GM21529 (cell line): ENCODE data around the gene RASGEF1C.

Experiments
- ATAC-seq: cut with Tn5 transposase; IDR thresholded peaks from one replicate; pipeline ENCODE4 v1.9.1; 2021; ENCODE audit not compliant: unreplicated experiment

Gene RASGEF1C

DNA sequence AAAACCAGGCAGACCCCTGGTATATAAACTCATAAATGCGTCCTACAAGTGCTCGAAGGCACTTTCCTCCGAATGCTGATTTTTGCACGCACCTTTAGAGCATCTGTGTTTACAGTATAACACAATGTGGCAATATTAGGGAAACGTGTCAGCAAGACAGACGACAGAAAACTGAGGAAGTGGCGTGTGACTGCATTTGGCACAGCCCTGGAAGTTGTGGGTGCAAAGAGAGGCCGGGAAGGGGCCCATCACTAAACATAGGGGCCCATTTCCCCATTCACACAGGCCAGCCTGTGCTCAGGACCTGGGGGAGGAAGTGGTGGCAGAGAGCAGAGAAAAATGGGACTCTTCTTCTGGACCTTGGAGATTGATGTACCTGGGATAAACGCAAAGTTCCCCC, 48.2 kb downstream of the RASGEF1C start:
- no peak for ATAC-seq

DNA sequence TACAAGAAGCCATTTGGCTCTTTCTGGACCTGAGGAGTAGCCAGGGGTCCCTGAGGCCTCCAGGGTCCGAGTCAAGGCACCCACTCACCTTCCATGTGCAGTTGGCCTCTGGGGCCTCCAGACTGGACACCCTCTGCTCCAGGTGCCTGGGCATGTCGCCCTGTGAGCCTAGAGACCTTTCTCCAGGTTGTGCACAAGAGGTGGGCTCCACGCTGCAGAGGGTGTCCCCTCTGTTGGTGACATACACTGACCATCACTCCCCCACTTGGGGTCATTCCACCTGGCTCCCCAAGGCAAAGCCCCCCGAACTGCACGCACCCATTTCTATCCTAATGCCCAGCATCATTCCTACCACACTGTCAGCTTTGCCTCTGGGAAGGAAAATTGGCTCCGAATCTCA, 48.8 kb downstream of the RASGEF1C start:
- no peak for ATAC-seq

DNA sequence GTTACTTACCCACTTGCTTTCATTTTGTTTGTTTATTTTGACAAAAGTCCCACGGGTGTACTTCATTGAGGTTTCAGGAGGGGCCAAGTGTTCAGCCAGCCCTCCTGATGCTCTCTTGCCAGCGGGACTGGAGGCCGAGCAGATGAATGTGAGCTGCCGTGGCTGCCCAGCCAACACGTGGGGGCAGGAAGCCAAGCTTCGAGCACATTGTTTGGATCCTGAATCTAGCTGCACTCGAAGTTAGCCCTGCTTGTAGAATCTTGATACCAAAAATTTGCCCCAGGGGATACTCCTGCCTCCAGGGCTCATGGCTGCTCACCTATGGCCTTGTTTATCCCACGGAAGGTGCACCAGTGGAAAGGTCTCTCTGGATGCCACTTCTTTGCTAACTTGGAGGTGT, 49.3 kb downstream of the RASGEF1C start:
- no peak for ATAC-seq

DNA sequence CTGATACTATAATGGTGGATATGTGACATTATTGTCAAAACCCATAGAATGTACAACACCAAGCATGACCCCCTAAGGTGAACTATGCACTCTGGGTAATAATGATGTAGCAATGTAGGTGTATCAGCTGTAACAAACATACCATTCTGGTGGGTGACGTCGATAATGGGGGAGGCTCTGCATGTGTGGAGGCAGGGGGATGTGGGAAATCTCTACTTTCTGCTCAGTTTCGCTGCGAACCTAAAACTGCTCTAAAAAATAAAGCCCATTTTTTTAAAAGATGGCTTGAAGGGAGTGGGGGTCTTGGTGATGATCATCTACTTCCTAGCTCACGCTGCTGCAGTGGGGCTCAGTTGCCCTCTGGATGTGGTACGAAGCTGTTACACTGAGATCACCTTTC, 51.1 kb downstream of the RASGEF1C start:
- ATAC-seq = no peak

DNA sequence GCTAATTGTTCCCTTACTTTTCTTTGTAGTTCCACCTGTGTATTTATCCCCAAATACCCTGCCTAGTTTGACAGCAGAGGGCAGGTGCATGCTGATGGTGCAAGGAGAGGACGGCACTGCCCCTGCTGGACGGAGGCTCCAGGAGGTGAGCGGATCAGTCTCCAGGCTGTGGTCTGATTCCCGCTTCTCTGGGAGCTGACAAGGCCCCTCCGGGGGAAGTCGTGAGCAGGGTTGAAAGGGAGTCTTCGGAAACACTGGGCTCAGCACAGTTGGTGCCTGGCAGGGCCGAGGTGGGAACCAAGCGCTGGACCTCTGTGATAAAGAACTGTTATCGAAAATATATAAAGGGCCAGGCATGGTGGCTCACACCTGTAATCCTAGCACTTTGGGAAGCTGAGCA, 52.9 kb downstream of the RASGEF1C start:
- no peak for ATAC-seq

DNA sequence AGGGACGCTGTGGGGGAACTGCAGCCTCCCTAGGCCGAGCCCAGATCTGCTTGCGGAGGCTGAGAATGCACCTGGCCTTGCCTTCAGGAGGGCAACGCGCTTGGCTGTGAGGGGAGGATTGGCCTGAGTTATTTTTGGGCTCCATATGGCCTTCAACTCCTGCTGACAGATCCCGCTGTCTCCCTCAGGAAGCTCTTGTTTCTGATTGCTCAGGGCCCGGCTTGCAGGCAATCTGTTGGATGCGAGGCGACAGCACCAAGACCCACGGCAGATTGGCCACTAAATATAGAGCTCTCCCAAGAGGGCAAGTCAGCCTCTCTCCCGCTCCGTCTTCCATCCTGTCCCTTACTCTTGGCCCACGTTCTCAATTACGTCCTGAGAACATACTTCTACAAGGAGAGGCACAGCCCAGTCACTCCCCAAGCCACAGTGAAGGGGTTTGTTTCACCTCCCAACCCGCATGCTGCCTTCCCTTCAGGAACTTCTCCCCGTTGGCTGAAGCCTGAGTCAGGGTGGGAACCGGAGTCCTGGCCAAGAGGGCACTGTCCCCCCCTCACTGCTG, 53.6 kb downstream of the RASGEF1C start:
- ATAC-seq = no peak

DNA sequence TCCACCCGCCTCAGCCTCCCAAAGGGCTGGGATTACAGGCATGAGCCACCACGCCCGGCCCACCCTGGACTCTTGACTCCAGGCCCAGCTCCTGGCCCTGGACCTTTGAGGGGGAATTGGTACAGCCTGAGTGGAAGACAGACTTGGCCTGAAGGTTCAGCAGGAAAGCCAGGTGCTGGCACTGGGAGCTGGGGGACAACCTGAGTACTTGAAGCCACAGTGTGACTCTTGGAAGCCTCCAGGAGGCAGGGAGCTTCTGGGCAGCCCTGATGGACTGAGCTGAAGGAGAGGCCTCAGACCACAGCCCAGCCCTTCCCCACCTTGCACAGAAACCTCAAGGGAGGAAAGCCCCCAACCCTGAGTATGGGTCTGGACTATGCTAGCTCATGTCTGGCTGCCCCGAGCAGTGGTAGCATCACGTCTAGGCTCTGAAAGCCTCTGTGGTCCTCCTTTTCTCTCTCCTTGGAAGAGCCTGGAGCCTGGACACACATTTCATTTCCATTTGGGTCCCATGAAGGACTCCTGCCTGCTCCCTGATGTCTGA, 54.1 kb downstream of the RASGEF1C start:
- no peak for ATAC-seq

DNA sequence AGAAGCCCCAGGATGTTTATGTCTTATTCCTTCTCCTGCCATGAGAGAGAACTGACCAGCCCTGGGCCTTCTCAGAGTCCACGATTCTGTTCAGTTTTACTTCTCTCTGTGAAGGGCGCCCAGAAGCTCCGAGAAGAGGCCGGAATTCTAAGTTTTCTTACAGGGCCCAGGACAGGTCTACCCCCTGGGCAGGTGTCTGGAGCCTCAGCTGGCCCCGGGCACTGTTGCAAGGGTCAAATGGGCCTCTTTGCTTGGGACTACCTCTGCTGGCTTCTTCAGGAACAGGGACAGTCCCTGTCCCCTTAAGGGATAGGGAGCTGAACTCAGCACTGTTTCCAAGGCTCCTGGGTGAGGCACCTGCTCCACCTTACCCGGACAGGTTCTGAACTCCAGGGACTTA, 55.0 kb downstream of the RASGEF1C start:
- ATAC-seq = no peak

DNA sequence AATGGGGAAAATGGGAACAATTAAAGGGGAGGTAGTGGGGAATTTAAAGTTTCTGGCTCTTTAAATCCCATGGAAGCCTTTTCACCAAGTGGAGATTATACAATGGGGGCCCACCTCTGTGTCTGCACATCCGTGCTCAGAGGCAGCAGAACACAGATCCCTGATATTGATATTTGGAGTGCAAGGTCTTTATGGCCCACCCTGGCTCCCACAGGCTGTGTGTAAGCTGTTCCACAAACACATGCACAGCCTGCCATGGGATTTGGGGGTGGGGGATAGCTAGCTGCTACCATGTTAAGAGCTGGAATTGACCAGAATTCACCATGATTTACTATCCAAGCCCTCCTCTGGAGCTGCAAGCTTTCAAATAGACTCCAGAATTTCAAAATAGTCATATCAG, 55.9 kb downstream of the RASGEF1C start:
- no peak for ATAC-seq

DNA sequence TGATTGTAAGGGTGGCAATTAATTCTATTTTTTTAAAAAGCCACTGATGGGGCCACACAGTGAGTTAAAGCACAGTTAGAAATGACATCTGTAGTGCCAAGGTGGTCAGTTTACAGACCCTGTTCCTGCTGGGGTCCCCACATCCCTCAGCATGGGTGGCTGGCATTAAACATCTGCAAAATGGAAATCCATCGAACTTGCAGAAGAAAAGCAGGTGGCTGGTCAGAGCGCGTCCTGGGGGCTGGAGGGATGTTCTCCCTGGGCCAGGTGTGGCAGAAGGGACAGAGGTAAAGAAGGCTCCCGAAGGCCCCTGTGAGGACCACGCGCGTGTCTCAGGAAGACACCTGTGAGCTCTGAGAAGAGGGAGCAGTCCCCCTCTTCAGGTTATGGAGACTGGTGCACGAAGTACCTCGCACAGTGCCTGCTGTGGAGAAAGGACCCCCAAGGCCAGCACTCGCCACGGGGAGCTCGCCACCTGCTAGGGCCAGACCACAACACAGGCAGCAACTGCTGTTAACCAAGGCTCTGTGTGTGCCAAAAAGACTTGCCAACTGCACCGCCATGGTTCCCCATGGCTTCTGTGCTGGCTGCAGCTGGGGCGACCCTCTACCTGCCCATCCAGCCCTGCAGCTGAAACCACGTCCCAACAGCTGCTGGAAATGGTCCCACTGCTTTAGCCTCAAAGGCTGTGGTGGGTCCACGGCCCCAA, 65.2 kb downstream of the RASGEF1C start:
- ATAC-seq = no peak

DNA sequence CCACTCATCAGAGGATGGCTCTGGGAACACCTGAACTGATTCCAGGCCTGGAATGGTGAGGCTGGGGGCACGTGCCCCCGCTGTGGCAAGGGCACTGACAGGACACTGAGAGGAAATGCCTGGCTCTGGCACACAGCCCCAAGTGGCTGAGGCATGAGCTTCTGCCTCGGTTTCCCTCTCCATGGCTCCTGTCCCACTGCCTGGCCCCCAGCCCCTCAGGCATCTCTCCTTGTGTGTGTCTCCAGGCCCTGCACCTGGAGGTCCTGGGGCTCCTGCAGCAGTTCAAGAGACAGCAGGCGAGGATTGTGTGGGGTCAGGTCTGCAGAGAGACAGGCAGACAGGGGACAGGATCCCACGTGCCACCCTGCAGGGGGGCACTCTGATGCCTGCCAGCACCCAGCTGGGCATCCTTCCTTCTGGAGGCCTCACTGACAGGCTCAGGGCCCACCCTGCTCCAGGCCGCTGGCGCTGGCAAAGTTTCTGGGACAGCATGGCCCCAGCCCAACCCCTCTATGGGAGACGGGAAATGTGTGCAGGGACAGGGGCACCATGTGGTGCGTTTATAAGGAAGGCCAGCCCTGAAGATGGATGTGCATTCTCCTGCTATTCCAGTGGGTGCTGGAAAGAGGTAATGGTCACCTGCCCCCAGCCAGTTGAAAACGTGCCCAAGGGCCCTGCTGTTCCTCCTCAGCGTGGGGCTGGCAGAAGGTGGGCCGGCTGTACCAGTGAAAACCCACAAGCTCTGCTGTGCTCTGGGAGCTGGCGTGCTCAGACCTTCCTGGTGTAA, 66.0 kb downstream of the RASGEF1C start:
- ATAC-seq = no peak

DNA sequence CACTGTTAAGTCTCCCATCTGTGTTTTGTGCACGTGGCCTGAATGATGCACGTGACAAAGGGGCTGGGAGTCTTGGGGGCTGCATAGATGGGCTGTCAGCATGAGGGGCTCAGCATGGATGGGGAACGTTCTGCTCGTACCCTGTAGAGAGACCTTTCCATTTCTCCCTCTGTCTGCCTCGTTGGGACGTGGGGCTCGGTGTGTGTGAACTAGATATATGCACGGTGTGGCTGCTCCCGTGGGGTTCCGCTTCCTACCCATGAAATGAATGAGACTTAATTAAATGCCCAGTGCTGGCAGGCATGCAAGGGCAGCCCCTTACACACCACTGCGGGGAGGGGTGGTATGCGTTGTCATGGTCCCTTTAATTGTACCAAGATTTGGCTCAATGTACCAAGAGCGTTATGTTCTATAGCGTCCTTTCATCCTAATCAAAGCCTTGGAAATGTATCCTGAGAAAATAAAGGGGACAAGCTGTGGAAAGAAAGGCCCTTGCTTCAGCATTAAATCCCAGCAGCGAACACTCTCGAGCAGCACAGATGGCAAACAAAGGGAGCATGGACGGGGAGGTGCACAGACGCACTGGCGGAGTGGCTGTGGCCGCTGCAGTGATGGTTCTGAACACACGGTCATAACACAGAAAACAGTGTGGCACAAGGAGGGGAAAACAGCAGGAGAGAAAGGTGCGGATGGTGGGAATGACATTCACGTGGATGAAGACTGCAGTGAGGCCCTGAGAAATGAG, 66.8 kb downstream of the RASGEF1C start:
- ATAC-seq = no peak

DNA sequence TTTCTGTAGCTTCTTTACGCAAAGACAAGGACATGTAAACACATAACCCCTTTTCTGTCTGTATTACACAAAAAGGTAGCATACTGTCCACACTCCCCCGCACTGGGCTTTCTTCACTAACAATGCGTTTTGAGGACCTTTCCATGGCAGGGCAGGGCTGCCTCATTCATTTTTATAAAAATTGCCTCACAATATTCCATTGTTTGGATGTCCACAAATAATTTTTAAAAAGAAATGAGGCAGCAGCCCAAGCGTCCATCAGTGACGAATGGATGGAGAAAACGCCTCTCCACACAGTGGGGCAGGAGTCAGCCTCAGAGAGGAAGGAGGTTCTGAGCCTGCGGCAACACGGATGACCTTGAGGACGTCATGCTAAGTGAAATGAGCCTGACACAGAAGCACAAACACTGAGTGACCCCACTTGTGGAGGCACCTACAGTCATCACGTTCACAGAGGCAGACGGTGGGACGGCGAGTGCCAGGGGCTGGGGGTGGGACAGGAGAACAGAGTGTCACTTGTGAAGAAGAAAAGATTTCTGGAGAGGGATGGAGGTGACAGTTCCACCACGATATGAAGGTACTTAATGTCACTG, 67.8 kb downstream of the RASGEF1C start:
- no peak for ATAC-seq

DNA sequence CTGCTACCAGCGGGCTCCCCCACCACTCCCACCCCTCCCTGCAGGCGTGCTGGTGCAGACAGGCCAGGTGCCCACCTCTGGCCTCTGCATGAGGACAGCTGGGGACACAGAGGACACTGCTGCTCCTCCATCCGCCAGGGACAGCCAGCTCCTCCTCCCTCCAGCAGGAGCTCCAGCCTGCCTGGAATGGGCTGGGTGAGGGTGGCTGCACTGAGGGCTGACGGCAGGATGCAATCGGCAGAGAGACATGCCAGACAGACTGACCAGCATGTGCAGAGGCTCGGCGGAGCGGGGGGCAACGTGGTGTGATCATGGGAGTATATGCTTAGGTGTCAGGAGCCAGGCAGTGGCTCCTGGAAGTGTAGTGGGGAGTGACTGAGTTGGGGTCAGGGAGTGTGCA, 68.4 kb downstream of the RASGEF1C start:
- ATAC-seq = no peak

DNA sequence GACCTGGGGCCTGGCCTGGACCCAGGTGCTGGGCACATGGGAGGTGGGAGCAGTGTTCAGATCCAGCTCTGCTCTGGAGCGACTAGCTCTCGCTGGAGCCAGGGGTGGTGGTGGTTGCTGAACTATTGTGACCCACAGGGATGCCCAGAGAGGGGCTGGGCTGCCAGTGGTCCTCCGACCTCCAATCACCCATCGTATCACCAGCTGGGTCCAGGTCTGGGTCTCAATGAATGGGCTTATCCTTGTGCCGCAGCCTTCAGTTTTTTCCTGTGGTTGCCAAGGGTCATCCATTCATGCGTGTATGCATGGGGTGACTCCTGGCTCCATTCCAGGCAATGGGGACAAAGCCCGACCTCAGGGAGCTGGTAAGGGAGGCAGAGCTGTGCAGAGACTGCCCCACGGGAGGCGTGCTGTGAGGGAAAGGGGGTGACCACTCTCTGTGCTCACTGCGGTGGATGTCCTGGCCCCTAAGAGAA, 68.9 kb downstream of the RASGEF1C start:
- no peak for ATAC-seq

DNA sequence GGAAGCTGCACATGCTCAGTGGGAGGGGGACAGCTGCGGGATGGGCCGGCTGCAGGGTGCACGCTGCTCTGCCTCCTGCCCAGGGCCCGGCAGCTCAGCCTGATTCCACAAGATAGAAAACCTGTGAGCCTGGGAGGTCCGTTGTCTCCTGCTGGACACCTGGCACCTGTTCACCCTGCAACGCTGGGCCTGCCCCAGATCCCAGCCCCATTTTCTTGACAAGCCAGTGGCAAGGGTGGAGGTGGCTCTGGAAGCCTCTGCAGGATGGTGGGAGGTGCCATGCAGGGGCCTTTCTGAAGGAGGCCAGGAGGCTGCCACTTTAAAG, 69.3 kb downstream of the RASGEF1C start:
- ATAC-seq = no peak

DNA sequence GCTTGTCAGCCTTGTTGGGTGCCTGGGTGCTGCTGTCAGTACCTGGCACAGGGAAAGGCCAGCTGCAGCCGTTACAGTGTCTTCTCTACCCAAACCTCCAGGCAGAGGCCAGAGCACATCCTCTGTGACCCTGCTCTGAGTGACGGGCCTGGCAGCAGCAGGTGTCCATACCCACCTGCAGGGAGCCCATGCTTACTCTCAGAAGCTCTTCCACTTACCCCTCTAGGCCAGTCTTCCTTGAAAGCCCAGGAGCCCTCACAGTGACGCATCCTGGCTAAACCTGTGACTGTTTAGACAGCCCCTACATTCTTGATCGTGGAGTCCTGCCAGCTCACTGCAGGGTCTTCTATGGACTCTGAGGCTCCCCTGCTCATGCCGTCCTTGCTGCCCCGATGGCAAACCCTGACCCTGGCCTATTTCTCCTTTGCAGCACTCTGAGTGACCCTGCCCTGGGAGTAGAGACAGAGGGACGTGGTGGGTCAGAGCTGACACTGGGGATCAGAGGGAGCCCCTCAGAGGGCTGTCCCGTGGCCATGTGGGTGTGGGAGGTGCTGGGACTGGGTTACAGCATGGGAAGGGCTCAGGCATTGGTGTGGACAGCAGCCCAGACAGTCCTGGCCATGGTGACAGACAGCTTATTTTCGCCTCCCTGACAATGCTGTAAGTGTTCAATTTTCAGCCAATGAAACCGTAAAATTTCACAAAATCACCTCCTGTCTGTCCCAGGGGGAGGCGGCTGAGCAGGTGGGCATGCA, 69.9 kb downstream of the RASGEF1C start:
- ATAC-seq = no peak

DNA sequence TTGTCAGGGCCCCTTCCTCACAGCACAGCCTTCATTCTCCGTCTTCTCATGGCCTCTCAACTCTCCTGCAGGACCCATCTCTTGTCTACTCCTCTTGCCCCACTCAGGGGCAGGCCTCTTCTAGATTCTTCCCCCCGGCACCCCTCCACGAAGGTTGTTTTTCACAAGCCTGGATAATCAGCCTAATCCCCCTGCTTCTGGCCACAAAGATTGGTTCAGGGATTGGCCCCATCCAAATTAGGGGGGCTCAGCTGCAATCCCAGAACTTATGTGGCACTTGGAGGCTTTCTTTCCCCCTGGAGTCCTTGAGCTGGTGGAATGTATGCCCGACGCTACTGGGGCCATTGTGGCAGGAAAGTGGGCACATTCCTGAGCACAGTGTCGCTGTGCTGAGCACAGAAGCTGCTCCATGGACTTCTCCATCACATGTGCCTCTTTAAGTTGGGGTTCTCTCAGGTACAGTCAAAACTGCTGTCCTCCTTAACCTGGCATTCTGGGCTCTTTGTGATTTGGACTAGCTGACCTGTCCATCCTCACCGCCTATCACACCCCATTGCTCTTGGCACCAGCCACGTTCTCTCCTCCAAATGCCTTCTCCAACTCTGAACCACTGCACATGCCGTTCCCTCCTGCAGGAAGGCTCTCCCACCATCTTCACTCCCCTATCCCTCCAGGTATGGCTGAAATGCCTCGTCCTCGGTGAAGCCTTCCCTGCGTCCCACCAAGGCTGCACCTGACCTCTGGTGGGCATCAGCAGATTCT, 70.6 kb downstream of the RASGEF1C start:
- ATAC-seq = no peak

DNA sequence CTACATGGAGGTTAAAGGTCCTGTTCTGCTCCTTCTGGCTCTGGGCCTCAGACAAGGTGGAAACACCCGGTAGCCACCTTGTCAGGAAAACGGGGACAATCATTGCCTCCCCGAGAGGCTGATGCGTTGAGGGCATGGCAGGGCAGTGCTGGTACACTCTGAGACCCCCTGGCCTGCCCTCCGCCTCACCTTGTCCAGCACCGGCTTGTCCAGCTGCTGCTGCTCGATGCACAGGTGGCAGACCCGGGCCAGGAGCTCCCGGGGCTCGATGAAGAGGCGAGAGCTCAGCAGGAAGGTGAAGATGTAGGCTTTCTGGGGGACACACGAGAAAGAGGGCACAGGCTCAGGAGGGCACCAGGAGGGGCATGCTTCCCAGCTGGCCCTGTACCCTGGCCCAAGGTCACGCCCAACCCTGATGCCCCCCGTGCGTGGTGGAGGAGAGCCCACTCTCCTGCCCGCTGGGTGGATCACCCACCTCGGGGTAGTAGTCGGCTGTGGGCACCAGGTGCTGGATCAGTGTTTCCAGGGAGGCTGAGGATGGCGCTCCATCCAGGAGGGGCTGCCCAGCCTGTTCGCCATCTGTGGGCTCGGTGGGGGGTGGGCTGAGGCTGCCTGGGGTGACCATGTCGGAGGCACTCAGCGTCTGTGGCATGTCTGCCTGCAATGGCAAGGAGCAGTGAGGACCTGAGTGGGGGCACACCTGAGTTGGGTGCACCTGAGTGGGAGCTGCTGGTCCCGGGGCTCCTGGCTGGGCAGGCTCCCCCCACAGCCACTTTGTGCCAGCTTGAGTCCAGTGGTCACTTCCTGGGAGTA, 71.4 kb downstream of the RASGEF1C start:
- ATAC-seq = no peak
